Placental epithelial cell (primary cell): ENCODE measurements around the gene MAB21L1. TPM values are rescaled to one million over a fixed set of nuclear protein-coding genes. Genes with fewer than 3 reads are reported as not detected.

Experiments
- total RNA-seq: library from RNA; depleted of rRNA; stranded (reverse); fragments of >200 nt; gene quantifications from 2 replicates; pipeline ENCODE4 v1.2.3, GENCODE V29; 2012

The MAB21L1 gene
- not detected in 2 replicates for total RNA-seq

GRCh38 chr13:35475960-35476943 is at the start of gene MAB21L1:
TSS of gene MAB21L1 (minus strand) at chr13:35476689. CDS start at chr13:35476138, 551 bp downstream.

